Measurements from ENCODE around the gene DIPK1A. TPM values are rescaled to one million over a fixed set of nuclear protein-coding genes. Genes with fewer than 3 reads are reported as not detected.
A peak's percentile ranks its signal among the peaks of the same experiment; 100 is the strongest.

Gene DIPK1A
- total RNA-seq, 3 donors from 2014 or later, result 7.6 to 20.4 (median 12.8) TPM

DNA sequence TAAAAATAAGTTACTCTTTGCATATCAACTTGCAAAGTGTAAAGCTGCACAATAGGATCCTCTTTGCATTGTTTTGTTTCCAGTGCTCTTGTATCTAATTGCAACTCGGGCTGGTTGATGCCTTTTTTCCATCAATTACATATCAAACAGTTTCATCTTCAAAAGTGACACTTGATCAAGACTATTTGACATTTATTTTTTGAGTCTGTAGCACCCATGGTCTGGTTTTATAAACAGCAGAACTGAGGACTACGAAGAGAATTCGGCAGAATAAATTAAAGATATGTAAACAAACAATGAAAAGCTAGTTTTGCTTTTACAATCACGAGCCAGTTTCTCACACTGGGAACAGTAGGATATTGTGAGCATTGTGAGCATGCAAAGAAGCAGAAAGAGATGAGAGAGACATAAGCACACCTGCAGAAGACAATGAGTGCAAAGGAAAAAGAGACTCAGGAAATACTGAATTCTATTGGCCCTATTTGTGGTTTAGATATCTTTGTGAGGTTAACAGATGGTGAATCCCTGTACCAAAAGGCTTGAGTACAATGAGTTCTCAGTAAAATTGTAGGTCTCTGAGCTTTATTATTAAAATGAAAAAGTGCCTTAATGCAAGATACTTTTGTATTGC lies 84.1 kb downstream of the DIPK1A start:
- ATAC-seq, result peak; percentile 64
- TF ChIP-seq, protein P1, sequence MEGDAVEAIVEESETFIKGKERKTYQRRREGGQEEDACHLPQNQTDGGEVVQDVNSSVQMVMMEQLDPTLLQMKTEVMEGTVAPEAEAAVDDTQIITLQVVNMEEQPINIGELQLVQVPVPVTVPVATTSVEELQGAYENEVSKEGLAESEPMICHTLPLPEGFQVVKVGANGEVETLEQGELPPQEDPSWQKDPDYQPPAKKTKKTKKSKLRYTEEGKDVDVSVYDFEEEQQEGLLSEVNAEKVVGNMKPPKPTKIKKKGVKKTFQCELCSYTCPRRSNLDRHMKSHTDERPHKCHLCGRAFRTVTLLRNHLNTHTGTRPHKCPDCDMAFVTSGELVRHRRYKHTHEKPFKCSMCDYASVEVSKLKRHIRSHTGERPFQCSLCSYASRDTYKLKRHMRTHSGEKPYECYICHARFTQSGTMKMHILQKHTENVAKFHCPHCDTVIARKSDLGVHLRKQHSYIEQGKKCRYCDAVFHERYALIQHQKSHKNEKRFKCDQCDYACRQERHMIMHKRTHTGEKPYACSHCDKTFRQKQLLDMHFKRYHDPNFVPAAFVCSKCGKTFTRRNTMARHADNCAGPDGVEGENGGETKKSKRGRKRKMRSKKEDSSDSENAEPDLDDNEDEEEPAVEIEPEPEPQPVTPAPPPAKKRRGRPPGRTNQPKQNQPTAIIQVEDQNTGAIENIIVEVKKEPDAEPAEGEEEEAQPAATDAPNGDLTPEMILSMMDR (IDR thresholded peaks at IDR 0.05), result no peak
- Histone ChIP-seq H3K36me3 (ENCODE audit: low read depth) (no peaks in the 10 kb centered on the region), H3K4me1 (ENCODE audit: low read depth) (peaks cover 15% of the 10 kb centered on the region), H3K4me3 (no peak overlapping the region), H3K9me3 (no peaks in the 10 kb centered on the region)
- intact Hi-C loops (cut with DNase I, micrococcal nuclease), result no loop called here
- DNase-seq, result no peak

GRCh38 chr1:92876351-92876750 lies 84.9 kb downstream of the DIPK1A start:
- ATAC-seq (peak; percentile 78), DNase-seq (no peak)
- Histone ChIP-seq H3K9me3 (no peaks in the 10 kb centered on the region), H3K4me1 (ENCODE audit: low read depth) (peaks cover 15% of the 10 kb centered on the region), H3K4me3 (no peak overlapping the region), H3K36me3 (ENCODE audit: low read depth) (no peaks in the 10 kb centered on the region)
- TF ChIP-seq, protein P1 (IDR thresholded peaks at IDR 0.05), result no peak
- intact Hi-C loops (cut with DNase I, micrococcal nuclease), result no loop called here

GRCh38 chr1:92874987-92875386 lies 86.3 kb downstream of the DIPK1A start:
- ATAC-seq, result peak; percentile 48
- H3K4me1 ChIP-seq (ENCODE audit: low read depth), result peaks cover 15% of the 10 kb centered on the region
- no peaks in the 10 kb centered on the region for H3K36me3 ChIP-seq (ENCODE audit: low read depth)
- no peak for DNase-seq
- TF ChIP-seq, protein P1 (IDR thresholded peaks at IDR 0.05), result no peak
- intact Hi-C loops (cut with DNase I, micrococcal nuclease), result no loop called here
- H3K9me3 ChIP-seq, result no peaks in the 10 kb centered on the region
- no peak overlapping the region for H3K4me3 ChIP-seq

DNA sequence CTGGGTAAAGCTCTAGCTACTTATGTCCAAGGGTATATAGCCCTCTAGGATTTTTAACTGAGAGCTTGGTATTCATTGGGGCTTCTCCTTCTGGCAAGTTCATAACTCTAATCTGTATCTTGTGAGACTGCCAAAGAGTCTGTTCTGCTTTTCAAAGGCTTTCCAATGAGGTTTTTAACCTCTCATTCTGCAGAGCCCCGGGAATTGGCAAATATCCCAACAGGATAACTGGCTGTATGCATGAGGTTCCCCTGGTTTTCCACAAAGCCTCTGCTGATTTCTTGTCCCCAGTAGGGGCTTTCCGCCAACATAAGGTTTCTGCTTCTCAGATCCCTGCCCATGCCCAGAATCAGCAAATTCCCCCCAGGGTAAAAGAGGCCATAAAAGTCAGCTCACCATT lies 88.5 kb downstream of the DIPK1A start:
- no peaks in the 10 kb centered on the region for H3K9me3 ChIP-seq
- intact Hi-C loops (cut with DNase I, micrococcal nuclease), result no loop called here
- no peak overlapping the region for H3K4me3 ChIP-seq
- DNase-seq (no peak), ATAC-seq (no peak)
- peaks cover 13% of the 10 kb centered on the region for H3K4me1 ChIP-seq (ENCODE audit: low read depth)
- H3K36me3 ChIP-seq (ENCODE audit: low read depth), result no peaks in the 10 kb centered on the region
- TF ChIP-seq, protein P1 (IDR thresholded peaks at IDR 0.05), result no peak

DNA sequence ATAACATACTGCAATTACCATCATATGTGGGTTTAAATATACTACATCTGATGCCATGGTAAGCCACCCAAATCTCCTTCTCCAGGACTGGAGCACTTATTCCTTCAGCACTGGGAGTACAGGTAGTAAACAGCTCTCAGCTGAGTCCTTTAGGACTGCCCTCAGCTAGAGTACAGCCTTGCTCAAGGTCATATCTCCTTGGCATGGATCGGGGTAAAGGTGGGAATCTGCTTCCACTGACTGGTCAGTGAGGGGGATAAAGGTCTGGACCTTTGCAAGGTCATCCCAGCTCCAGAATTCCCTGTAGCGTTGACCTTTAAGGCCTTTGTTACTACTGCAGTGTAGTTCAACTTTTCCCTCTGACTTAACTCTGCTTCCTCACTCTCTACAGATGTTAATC lies 90.7 kb downstream of the DIPK1A start:
- H3K36me3 ChIP-seq (ENCODE audit: low read depth), result no peaks in the 10 kb centered on the region
- no peak for DNase-seq
- intact Hi-C loops (cut with DNase I, micrococcal nuclease), result no loop called here
- H3K4me1 ChIP-seq (ENCODE audit: low read depth), result no peaks in the 10 kb centered on the region
- no peak for ATAC-seq
- no peak overlapping the region for H3K4me3 ChIP-seq
- TF ChIP-seq, protein P1 (IDR thresholded peaks at IDR 0.05), result no peak
- H3K9me3 ChIP-seq, result no peaks in the 10 kb centered on the region

- DNase-seq, result no peak
- H3K9me3 ChIP-seq, result no peaks in the 10 kb centered on the region
- peaks cover 3% of the 10 kb centered on the region for H3K4me1 ChIP-seq (ENCODE audit: low read depth)
- H3K4me3 ChIP-seq, result no peak overlapping the region
- no peaks in the 10 kb centered on the region for H3K36me3 ChIP-seq (ENCODE audit: low read depth)
- TF ChIP-seq, protein P1 (IDR thresholded peaks at IDR 0.05), result no peak
- no peak for ATAC-seq
- intact Hi-C loops (cut with DNase I, micrococcal nuclease), result no loop called here
Measured at GRCh38 chr1:92864131-92864530, 97.1 kb downstream of the DIPK1A start.

Data from mucosa of descending colon (tissue), 3 donors.